Non-pigmented ciliary epithelial cell (primary cell): Measurements from ENCODE around the gene PGAP3.

Source experiments
- DNase-seq: peaks from one replicate; pipeline ENCODE4 v3.0.0-alpha.2; 2010; ENCODE audit warnings: low read depth

Gene PGAP3

GRCh38 chr17:39636927-39637736 is 50.7 kb downstream of the PGAP3 start, which contains the start of gene STARD3:
TSS of gene STARD3 (plus strand) at chr17:39637144. CDS start at chr17:39653532, 16,388 bp downstream.
- DNase-seq, result peak; percentile 46

GRCh38 chr17:39636587-39636926 is 51.3 kb downstream of the PGAP3 start:
- DNase-seq, result no peak

- no peak for DNase-seq
Observed at GRCh38 chr17:39635614-39636176, 52.2 kb downstream of the PGAP3 start.

- DNase-seq, result no peak
Observed at GRCh38 chr17:39634384-39634871, 53.4 kb downstream of the PGAP3 start.

GRCh38 chr17:39633570-39634183 is 54.2 kb downstream of the PGAP3 start:
- DNase-seq, result no peak

GRCh38 chr17:39632153-39632941 is 55.5 kb downstream of the PGAP3 start:
- no peak for DNase-seq

GRCh38 chr17:39631403-39631802 is 56.5 kb downstream of the PGAP3 start:
- DNase-seq, result no peak

- no peak for DNase-seq
Observed at GRCh38 chr17:39629898-39630297, 58.0 kb downstream of the PGAP3 start.

- DNase-seq, result no peak
Observed at GRCh38 chr17:39629494-39629880, 58.4 kb downstream of the PGAP3 start.

GRCh38 chr17:39628655-39629493 is 59.0 kb downstream of the PGAP3 start:
- DNase-seq, result no peak

- DNase-seq, result no peak
Observed at GRCh38 chr17:39627712-39628516, 59.9 kb downstream of the PGAP3 start.

- no peak for DNase-seq
Observed at GRCh38 chr17:39627047-39627711, 60.7 kb downstream of the PGAP3 start.

- no peak for DNase-seq
Observed at GRCh38 chr17:39626171-39627046, 61.4 kb downstream of the PGAP3 start, which contains the start of gene PPP1R1B. TSS of gene PPP1R1B (plus strand) at chr17:39626952. CDS start at chr17:39627393, 441 bp downstream.

GRCh38 chr17:39625198-39625785 is 62.6 kb downstream of the PGAP3 start:
- no peak for DNase-seq

- no peak for DNase-seq
Observed at GRCh38 chr17:39624313-39624712, 63.5 kb downstream of the PGAP3 start.

GRCh38 chr17:39623356-39623950 is 64.4 kb downstream of the PGAP3 start:
- DNase-seq, result no peak

- DNase-seq, result no peak
Observed at GRCh38 chr17:39622380-39623006, 65.4 kb downstream of the PGAP3 start.
